ENCODE measurements around the gene B4GALNT1. TPM values are rescaled to one million over a fixed set of nuclear protein-coding genes. Genes with fewer than 3 reads are reported as not detected.
A peak's percentile ranks its signal among the peaks of the same experiment; 100 is the strongest.
"Not testable (repeated sequence)": the region's sequence is repeated elsewhere in the genome, so short reads cannot be mapped to it uniquely, and the experiment has no call there.

B4GALNT1 gene
- total RNA-seq, 1 experiment from 2014 or later: 104 TPM

- Histone ChIP-seq H3K36me3 (peaks cover 20% of the 10 kb centered on the region), H3K27me3 (0 out of 2 replicates have a peak, but pooled peaks cover under 1% of the 10 kb centered on the region), H3K27ac (no peak overlapping the region), H3K4me3 (no peak overlapping the region), H3K4me1 (peaks cover 8% of the 10 kb centered on the region), H3K9me3 (replicated peaks) (no peaks in the 10 kb centered on the region)
- DNase-seq: no peak
These were observed 39.8 kb downstream of the B4GALNT1 start for GRCh38 chr12:57593187-57593586.

GRCh38 chr12:57592551-57593165 lies 40.3 kb downstream of the B4GALNT1 start:
- H3K36me3 ChIP-seq: peaks cover 15% of the 10 kb centered on the region
- no peak for DNase-seq

GRCh38 chr12:57591782-57592325 lies 41.1 kb downstream of the B4GALNT1 start:
- DNase-seq: no peak
- Histone ChIP-seq H3K27me3 (peaks cover 6% of the 10 kb centered on the region; the same call in 1 of the 2 replicates), H3K36me3 (peaks cover 12% of the 10 kb centered on the region), H3K4me3 (peak overlapping the region; percentile 72), H3K4me1 (peaks cover 8% of the 10 kb centered on the region), H3K9me3 (replicated peaks) (no peaks in the 10 kb centered on the region), H3K27ac (no peak overlapping the region)

More at GRCh38 chr12:57592551-57593165, 40.3 kb downstream of the B4GALNT1 start:
- Histone ChIP-seq H3K27me3 (0 out of 2 replicates have a peak, but pooled peaks cover 4% of the 10 kb centered on the region), H3K27ac (no peak overlapping the region), H3K4me3 (no peak overlapping the region), H3K4me1 (peaks cover 8% of the 10 kb centered on the region), H3K9me3 (replicated peaks) (no peaks in the 10 kb centered on the region)

GRCh38 chr12:57590864-57591781 lies 41.9 kb downstream of the B4GALNT1 start, which contains the start of gene PIP4K2C:
Gene PIP4K2C (plus strand): TSS chr12:57591192. CDS start chr12:57591290, 98 bp downstream.
- Histone ChIP-seq H3K9me3 (replicated peaks) (no peaks in the 10 kb centered on the region), H3K4me1 (peaks cover 8% of the 10 kb centered on the region), H3K27ac (peak within 1 kb of the TSS; percentile 2; the same call in 1 of the 2 replicates), H3K4me3 (peak within 1 kb of the TSS; percentile 72), H3K36me3 (peaks cover 7% of the 10 kb centered on the region), H3K27me3 (peaks cover 12% of the 10 kb centered on the region; the same call in 1 of the 2 replicates)
- DNase-seq: peak; percentile 97 to 99

- Histone ChIP-seq H3K4me3 (peak overlapping the region; percentile 72), H3K36me3 (peaks cover 3% of the 10 kb centered on the region), H3K27me3 (peaks cover 14% of the 10 kb centered on the region), H3K9me3 (replicated peaks) (no peaks in the 10 kb centered on the region), H3K4me1 (peaks cover 8% of the 10 kb centered on the region), H3K27ac (peak overlapping the region; percentile 2; the same call in 1 of the 2 replicates)
- peak in 1 of 2 experiments; percentile 60 for DNase-seq
These were observed 42.5 kb downstream of the B4GALNT1 start for GRCh38 chr12:57590479-57590863.

- H3K27me3 ChIP-seq: peaks cover 25% of the 10 kb centered on the region
- not testable (repeated sequence) for DNase-seq; H3K9me3 ChIP-seq (replicated peaks); H3K4me3 ChIP-seq; H3K4me1 ChIP-seq; H3K36me3 ChIP-seq; H3K27ac ChIP-seq
These were observed 43.9 kb downstream of the B4GALNT1 start for GRCh38 chr12:57588951-57589610.

GRCh38 chr12:57586832-57587429 lies 46.1 kb downstream of the B4GALNT1 start:
- no peak overlapping the region for H3K4me3 ChIP-seq
- H3K27ac ChIP-seq: no peak overlapping the region
- H3K9me3 ChIP-seq (replicated peaks): no peaks in the 10 kb centered on the region
- H3K4me1 ChIP-seq: peaks cover 5% of the 10 kb centered on the region
- DNase-seq: no peak
- H3K27me3 ChIP-seq: peaks cover 25% of the 10 kb centered on the region
- H3K36me3 ChIP-seq: no peaks in the 10 kb centered on the region

GRCh38 chr12:57586128-57586527 lies 46.9 kb downstream of the B4GALNT1 start:
- DNase-seq: no peak
- H3K36me3 ChIP-seq: no peaks in the 10 kb centered on the region
- no peak overlapping the region for H3K27ac ChIP-seq
- H3K9me3 ChIP-seq (replicated peaks): no peaks in the 10 kb centered on the region
- H3K27me3 ChIP-seq: peaks cover 25% of the 10 kb centered on the region
- H3K4me3 ChIP-seq: no peak overlapping the region
- peaks cover 5% of the 10 kb centered on the region for H3K4me1 ChIP-seq

GRCh38 chr12:57585156-57585555 lies 47.8 kb downstream of the B4GALNT1 start:
- no peak for DNase-seq
- H3K4me1 ChIP-seq: peaks cover 1% of the 10 kb centered on the region
- no peaks in the 10 kb centered on the region for H3K9me3 ChIP-seq (replicated peaks)
- H3K27ac ChIP-seq: no peak overlapping the region
- no peak overlapping the region for H3K4me3 ChIP-seq
- peaks cover 35% of the 10 kb centered on the region for H3K27me3 ChIP-seq
- no peaks in the 10 kb centered on the region for H3K36me3 ChIP-seq

- Histone ChIP-seq H3K36me3 (no peaks in the 10 kb centered on the region), H3K27ac (no peak overlapping the region), H3K9me3 (replicated peaks) (no peaks in the 10 kb centered on the region), H3K27me3 (peaks cover 39% of the 10 kb centered on the region), H3K4me3 (no peak overlapping the region), H3K4me1 (no peaks in the 10 kb centered on the region)
- no peak for DNase-seq
These were observed 48.3 kb downstream of the B4GALNT1 start for GRCh38 chr12:57584690-57585089.

GRCh38 chr12:57584050-57584449 lies 49.0 kb downstream of the B4GALNT1 start:
- no peak overlapping the region for H3K27ac ChIP-seq
- H3K36me3 ChIP-seq: no peaks in the 10 kb centered on the region
- no peak for DNase-seq
- no peaks in the 10 kb centered on the region for H3K9me3 ChIP-seq (replicated peaks)
- no peak overlapping the region for H3K4me3 ChIP-seq
- H3K27me3 ChIP-seq: peaks cover 46% of the 10 kb centered on the region
- no peaks in the 10 kb centered on the region for H3K4me1 ChIP-seq

GRCh38 chr12:57583008-57583831 lies 49.8 kb downstream of the B4GALNT1 start:
- H3K36me3 ChIP-seq: no peaks in the 10 kb centered on the region

GRCh38 chr12:57582440-57582839 lies 50.6 kb downstream of the B4GALNT1 start:
- no peaks in the 10 kb centered on the region for H3K36me3 ChIP-seq

More at GRCh38 chr12:57583008-57583831, 49.8 kb downstream of the B4GALNT1 start:
- Histone ChIP-seq H3K9me3 (replicated peaks) (no peaks in the 10 kb centered on the region), H3K4me3 (no peak overlapping the region), H3K27me3 (peaks cover 54% of the 10 kb centered on the region), H3K4me1 (no peaks in the 10 kb centered on the region), H3K27ac (no peak overlapping the region)
- DNase-seq: peak; percentile 99 to 100

More at GRCh38 chr12:57582440-57582839, 50.6 kb downstream of the B4GALNT1 start:
- DNase-seq: no peak
- no peaks in the 10 kb centered on the region for H3K4me1 ChIP-seq
- no peaks in the 10 kb centered on the region for H3K9me3 ChIP-seq (replicated peaks)
- H3K4me3 ChIP-seq: no peak overlapping the region
- peaks cover 56% of the 10 kb centered on the region for H3K27me3 ChIP-seq
- H3K27ac ChIP-seq: no peak overlapping the region

Measured in SJCRH30 (cell line).